HEK293 (cell line): ENCODE data around the gene HOXD3.

Source experiments
- CTCF ChIA-PET: fragments of 350-600 bp; formaldehyde crosslinking; extraction: SDS; loops from one replicate; lab custom pipeline; 2021; ENCODE audit warnings: antibody characterized with exemption; lab: Yijun Ruan, JAX
- POLR2A ChIA-PET: fragments of 300-600 bp; formaldehyde crosslinking; extraction: SDS; loops from one replicate; lab custom pipeline; 2020; ENCODE audit warnings: antibody characterized with exemption, inconsistent platforms; lab: Yijun Ruan, JAX
- H3K27ac ChIP-seq: fragments of 200-500 bp; sonication (Bioruptor generic); 2 replicates; pipeline ENCODE4 v1.5.1; 2014; ENCODE audit warnings: low read depth, low read length, control low read depth, inconsistent platforms; ENCODE audit errors: extremely low read depth
- H3K36me3 ChIP-seq, 2 experiments: fragments of 200-500 bp in 1 of 2; sonication (Bioruptor generic) in 1 of 2; 1 replicate in 1 of 2; 2 replicates in 1 of 2; pipeline ENCODE4 v1.5.1; 2014 to 2017; ENCODE audit warnings: inconsistent platforms in 2 of 2, low read length in 2 of 2; ENCODE audit not compliant: control insufficient read depth in 2 of 2, insufficient read depth in 1 of 2
- H3K4me1 ChIP-seq: fragments of 200-500 bp; sonication (Bioruptor generic); 2 replicates; pipeline ENCODE4 v1.5.1; 2014; ENCODE audit warnings: mild to moderate bottlenecking, low read length, inconsistent platforms; ENCODE audit not compliant: control insufficient read depth, insufficient read depth
- H3K4me3 ChIP-seq: 2 replicates; pipeline ENCODE4 v1.5.1; 2011; ENCODE audit warnings: low read depth, mild to moderate bottlenecking, control low read depth, low read length, moderate library complexity
- H3K9me3 ChIP-seq: fragments of 200-500 bp; sonication (Bioruptor generic); 2 replicates; pipeline ENCODE4 v1.5.1; 2014; ENCODE audit warnings: low read depth, low read length, inconsistent platforms; ENCODE audit not compliant: control insufficient read depth, insufficient read depth
- BCL6B ChIP-seq: fragments of 450-650 bp; formaldehyde crosslinking; IDR thresholded peaks from 2 replicates; pipeline ENCODE4 v1.5.1; 2017; ENCODE audit warnings: missing biosample characterization, missing genetic modification characterization
- HOXA7 ChIP-seq: sonication (generic); formaldehyde crosslinking; IDR thresholded peaks from 2 replicates; pipeline ENCODE4 v1.8.1; 2022; ENCODE audit warnings: missing genetic modification reagents, borderline replicate concordance
- KLF16 ChIP-seq: fragments of 450-650 bp; formaldehyde crosslinking; IDR thresholded peaks from 2 replicates; pipeline ENCODE4 v1.5.1; 2017; ENCODE audit warnings: missing biosample characterization, missing genetic modification characterization
- OSR2 ChIP-seq: fragments of 450-650 bp; formaldehyde crosslinking; IDR thresholded peaks from 2 replicates; pipeline ENCODE4 v1.5.1; 2016; ENCODE audit warnings: missing biosample characterization, missing genetic modification characterization
- PATZ1 ChIP-seq: fragments of 450-650 bp; formaldehyde crosslinking; IDR thresholded peaks from 2 replicates; pipeline ENCODE4 v1.5.1; 2016; ENCODE audit warnings: missing biosample characterization, missing genetic modification characterization
- WT1 ChIP-seq: fragments of 450-650 bp; formaldehyde crosslinking; IDR thresholded peaks from 2 replicates; pipeline ENCODE4 v1.5.1; 2016; ENCODE audit warnings: missing biosample characterization, missing genetic modification characterization
- ZBTB8A ChIP-seq: fragments of 450-650 bp; formaldehyde crosslinking; IDR thresholded peaks from 2 replicates; pipeline ENCODE4 v1.5.1; 2016; ENCODE audit warnings: missing biosample characterization, missing genetic modification characterization
- ZNF10 ChIP-seq: fragments of 450-650 bp; formaldehyde crosslinking; IDR thresholded peaks from 2 replicates; pipeline ENCODE4 v1.5.1; 2017; ENCODE audit warnings: missing biosample characterization, missing genetic modification characterization
- ZNF112 ChIP-seq: fragments of 450-650 bp; formaldehyde crosslinking; IDR thresholded peaks from 2 replicates; pipeline ENCODE4 v1.5.0; 2017; ENCODE audit warnings: missing biosample characterization, missing genetic modification characterization
- ZNF248 ChIP-seq: fragments of 450-650 bp; formaldehyde crosslinking; IDR thresholded peaks from 2 replicates; pipeline ENCODE4 v1.5.1; 2017; ENCODE audit warnings: missing biosample characterization, missing genetic modification characterization
- ZNF274 ChIP-seq, 2 experiments: fragments of 200-500 bp in 1 of 2; fragments of 450-650 bp in 1 of 2; sonication (Bioruptor generic) in 1 of 2; formaldehyde crosslinking in 1 of 2; IDR thresholded peaks; 2 replicates each; pipeline versions ENCODE4 v1.5.1 to v1.6.1; 2014 to 2016; ENCODE audit warnings: borderline replicate concordance in 1 of 2, inconsistent platforms in 1 of 2, low read length in 1 of 2, missing biosample characterization in 1 of 2, missing genetic modification characterization in 1 of 2
- ZNF280D ChIP-seq: fragments of 450-650 bp; formaldehyde crosslinking; IDR thresholded peaks from 2 replicates; pipeline ENCODE4 v1.5.1; 2016; ENCODE audit warnings: missing biosample characterization, missing genetic modification characterization
- ZNF398 ChIP-seq: fragments of 450-650 bp; formaldehyde crosslinking; IDR thresholded peaks from 2 replicates; pipeline ENCODE4 v1.5.1; 2017; ENCODE audit warnings: missing biosample characterization, missing genetic modification characterization
- ZNF623 ChIP-seq: fragments of 450-650 bp; formaldehyde crosslinking; IDR thresholded peaks from 2 replicates; pipeline ENCODE4 v1.5.1; 2016; ENCODE audit warnings: missing biosample characterization, missing genetic modification characterization
- ZNF704 ChIP-seq: fragments of 450-650 bp; formaldehyde crosslinking; IDR thresholded peaks from 2 replicates; pipeline ENCODE4 v1.5.1; 2016; ENCODE audit warnings: missing biosample characterization, missing genetic modification characterization
- ZNF791 ChIP-seq: fragments of 450-650 bp; formaldehyde crosslinking; IDR thresholded peaks from 2 replicates; pipeline ENCODE4 v1.5.1; 2016; ENCODE audit warnings: missing biosample characterization, missing genetic modification characterization
- ZXDB ChIP-seq: fragments of 450-650 bp; formaldehyde crosslinking; IDR thresholded peaks from 2 replicates; pipeline ENCODE4 v1.5.1; 2016; ENCODE audit warnings: missing biosample characterization, missing genetic modification characterization

Gene HOXD3

GRCh38 chr2:176120364-176121189 lies 36.5 kb upstream of the HOXD3 start:
- Histone ChIP-seq H3K4me1 (no peaks in the 10 kb centered on the region), H3K36me3 (peaks cover 7 to 95% of the 10 kb centered on the region in 2 experiments; a peak in 2 of 3 replicates), H3K27ac (no peak overlapping the region), H3K9me3 (no peaks in the 10 kb centered on the region), H3K4me3 (no peak overlapping the region)
- ChIA-PET POLR2A (no interaction called here), CTCF (interaction anchor here (0.5 to 1.1 kb wide), 8 partner anchors 9 to 838 kb away, joined by 3 to 4 read pairs (median 3); no protein-coding TSS in a partner anchor)
- TF ChIP-seq WT1 (tag by site-specific recombination) (no peak), ZNF623 (tag by site-specific recombination) (no peak), KLF16 (tag by site-specific recombination) (no peak), ZNF398 (tag by site-specific recombination) (no peak), PATZ1 (no peak), ZNF248 (tag by site-specific recombination) (no peak), ZXDB (no peak)

- ChIA-PET POLR2A (no interaction called here), CTCF (interaction anchor here (0.5 to 0.9 kb wide), 2 partner anchors 152 to 839 kb away, joined by 3 to 4 read pairs; no protein-coding TSS in a partner anchor)
- Histone ChIP-seq H3K4me1 (no peaks in the 10 kb centered on the region), H3K27ac (no peak overlapping the region), H3K36me3 (peaks cover 5 to 86% of the 10 kb centered on the region in 2 experiments; a peak in 2 of 3 replicates), H3K9me3 (no peaks in the 10 kb centered on the region), H3K4me3 (no peak overlapping the region)
- TF ChIP-seq ZNF791 (tag by site-specific recombination): no peak
These were observed 35.7 kb upstream of the HOXD3 start for GRCh38 chr2:176121190-176122051.

- H3K4me1 ChIP-seq: no peaks in the 10 kb centered on the region; the same call in 1 of the 2 replicates
- H3K27ac ChIP-seq: no peak overlapping the region
- CTCF ChIA-PET: interaction anchor here (1.4 kb wide), 1 partner anchor 11 kb away, joined by 7 read pairs; no protein-coding TSS in a partner anchor
- POLR2A ChIA-PET: no interaction called here
- H3K36me3 ChIP-seq: peaks cover 5 to 79% of the 10 kb centered on the region in 2 experiments; a peak in 2 of 3 replicates
- H3K4me3 ChIP-seq: no peak overlapping the region
- no peaks in the 10 kb centered on the region for H3K9me3 ChIP-seq
- no peak for TF ChIP-seq ZNF704 (tag by site-specific recombination)
- no peak for TF ChIP-seq ZNF112 (tag by site-specific recombination)
- TF ChIP-seq HOXA7 (CRISPR knock-in tag): no peak
- TF ChIP-seq ZNF10 (tag by site-specific recombination): no peak
- no peak for TF ChIP-seq ZBTB8A
- no peak for TF ChIP-seq BCL6B
- TF ChIP-seq OSR2: no peak
- no peak for TF ChIP-seq ZNF274 (IDR thresholded peaks at IDR 0.05; ENCODE audit: low read length)
- no peak for TF ChIP-seq ZNF274 (tag by site-specific recombination; IDR thresholded peaks at IDR 0.05; ENCODE audit: borderline replicate concordance)
- no peak for TF ChIP-seq ZNF280D
These were observed 34.9 kb upstream of the HOXD3 start for GRCh38 chr2:176122052-176122682.
